NCI-H1092 treated with DMSO at 0.1 percent for 48 hours (cell line): ENCODE measurements around the gene GREB1.

Source experiments
- DNase-seq: peaks from one replicate; lab custom pipeline; 2025; lab: John Stamatoyannopoulos, UW

Gene GREB1

GRCh38 chr2:11533278-11534070, at the start of gene GREB1:
Gene GREB1 (plus strand): TSS chr2:11534045. CDS start chr2:11556615, 22,570 bp downstream.
- no peak for DNase-seq

GRCh38 chr2:11488809-11489208, 45.0 kb upstream of the GREB1 start:
- no peak for DNase-seq

GRCh38 chr2:11490194-11490593, 43.7 kb upstream of the GREB1 start:
- DNase-seq: no peak

- no peak for DNase-seq
Measured at GRCh38 chr2:11491348-11491933, 42.4 kb upstream of the GREB1 start.

GRCh38 chr2:11492244-11492643, 41.6 kb upstream of the GREB1 start:
- no peak for DNase-seq

- DNase-seq: no peak
Measured at GRCh38 chr2:11492720-11493119, 41.1 kb upstream of the GREB1 start.

- DNase-seq: no peak
Measured at GRCh38 chr2:11493282-11493681, 40.6 kb upstream of the GREB1 start.

- DNase-seq: no peak
Measured at GRCh38 chr2:11494310-11494709, 39.5 kb upstream of the GREB1 start.

- no peak for DNase-seq
Measured at GRCh38 chr2:11495844-11496681, 37.8 kb upstream of the GREB1 start.

- DNase-seq: peak; percentile 53
Measured at GRCh38 chr2:11498543-11499034, 35.3 kb upstream of the GREB1 start.

- no peak for DNase-seq
Measured at GRCh38 chr2:11499081-11499743, 34.6 kb upstream of the GREB1 start.

- no peak for DNase-seq
Measured at GRCh38 chr2:11500702-11501303, 33.0 kb upstream of the GREB1 start.

GRCh38 chr2:11502740-11503292, 31.0 kb upstream of the GREB1 start:
- DNase-seq: no peak

- DNase-seq: no peak
Measured at GRCh38 chr2:11503354-11503927, 30.4 kb upstream of the GREB1 start.

- no peak for DNase-seq
Measured at GRCh38 chr2:11505652-11506610, 27.9 kb upstream of the GREB1 start.

GRCh38 chr2:11506611-11506969, 27.3 kb upstream of the GREB1 start:
- DNase-seq: no peak

GRCh38 chr2:11507517-11507916, 26.3 kb upstream of the GREB1 start:
- DNase-seq: no peak

- peak; percentile 41 for DNase-seq
Measured at GRCh38 chr2:11508279-11508678, 25.6 kb upstream of the GREB1 start.

- no peak for DNase-seq
Measured at GRCh38 chr2:11509657-11510360, 24.0 kb upstream of the GREB1 start.
